IMR-90 (cell line): ENCODE data around the gene PCYOX1L. TPM values are rescaled to one million over a fixed set of nuclear protein-coding genes. Genes with fewer than 3 reads are reported as not detected.

ENCODE experiments used
- ATAC-seq: fragments of 200-7000 bp; cut with Tn5 transposase; 2 replicates; pipeline ENCODE4 v1.9.1; 2020; ENCODE audit warnings: low read depth, mild to moderate bottlenecking, moderate library complexity
- BruUV-seq: library from RNA; stranded (reverse); fragments of 400-500 nt; replicated peaks from 2 replicates; lab custom pipeline; 2021; lab: Mats Ljungman, UMichigan
- CTCF ChIA-PET: fragments of 300-600 bp; formaldehyde crosslinking; extraction: SDS; loops from one replicate; lab custom pipeline; 2021; ENCODE audit warnings: antibody characterized with exemption; lab: Yijun Ruan, JAX
- POLR2A ChIA-PET: fragments of 300-600 bp; sonication (Branson Sonifier 250); formaldehyde crosslinking; loops from one replicate; lab custom pipeline; 2022; ENCODE audit warnings: antibody characterized with exemption; ENCODE audit not compliant: unreplicated experiment; lab: Charles Lee
- DNase-seq: peaks from one replicate; pipeline ENCODE4 v3.0.0; 2013
- H2AFZ ChIP-seq: replicated peaks from 2 replicates; pipeline ENCODE3; 2013; ENCODE audit warnings: low read length, mild to moderate bottlenecking; ENCODE audit not compliant: poor library complexity
- H2AK5ac ChIP-seq: 2 replicates; pipeline ENCODE4 v1.6.1; 2013; ENCODE audit warnings: low read depth, low read length, inconsistent platforms
- H2AK9ac ChIP-seq: replicated peaks from 2 replicates; pipeline ENCODE3; 2013; ENCODE audit warnings: mild to moderate bottlenecking, low read depth, low read length, moderate library complexity; ENCODE audit not compliant: poor library complexity
- H2BK120ac ChIP-seq: 2 replicates; pipeline ENCODE4 v1.6.1; 2013; ENCODE audit warnings: low read depth, low read length, inconsistent platforms
- H2BK15ac ChIP-seq: 3 replicates; pipeline ENCODE4 v1.6.1; 2013; ENCODE audit warnings: low read depth, low read length, inconsistent platforms
- H2BK20ac ChIP-seq: 2 replicates; pipeline ENCODE4 v1.6.1; 2013; ENCODE audit warnings: low read depth, mild to moderate bottlenecking, inconsistent platforms, low read length, moderate library complexity
- H2BK5ac ChIP-seq: 2 replicates; pipeline ENCODE4 v1.6.1; 2013; ENCODE audit warnings: mild to moderate bottlenecking, low read depth, low read length, inconsistent platforms; ENCODE audit not compliant: poor library complexity, severe bottlenecking
- H3K14ac ChIP-seq: replicated peaks from 2 replicates; pipeline ENCODE4 v1.6.1; 2013; ENCODE audit warnings: low read depth, low read length, inconsistent platforms
- H3K18ac ChIP-seq: 2 replicates; pipeline ENCODE4 v1.6.1; 2013; ENCODE audit warnings: low read depth, low read length, control low read depth
- H3K23ac ChIP-seq: 2 replicates; pipeline ENCODE4 v1.6.1; 2013; ENCODE audit warnings: low read depth, low read length, inconsistent platforms
- H3K27ac ChIP-seq: 2 replicates; pipeline ENCODE4 v1.5.1; 2013; ENCODE audit warnings: mild to moderate bottlenecking, control low read depth, low read length; ENCODE audit not compliant: insufficient read depth
- H3K27me3 ChIP-seq: 2 replicates; pipeline ENCODE4 v1.6.1; 2013; ENCODE audit warnings: low read length; ENCODE audit not compliant: control insufficient read depth, insufficient read depth
- H3K36me3 ChIP-seq: 2 replicates; pipeline ENCODE4 v1.6.1; 2013; ENCODE audit warnings: low read length, mixed read lengths; ENCODE audit not compliant: control insufficient read depth, insufficient read depth
- H3K4ac ChIP-seq: 2 replicates; pipeline ENCODE4 v1.6.1; 2013; ENCODE audit warnings: low read depth, low read length, inconsistent platforms
- H3K4me1 ChIP-seq: 2 replicates; pipeline ENCODE4 v1.6.1; 2013; ENCODE audit warnings: low read length, mixed read lengths; ENCODE audit not compliant: control insufficient read depth, insufficient read depth
- H3K4me2 ChIP-seq: 2 replicates; pipeline ENCODE4 v1.6.1; 2013; ENCODE audit warnings: low read depth, mild to moderate bottlenecking, control low read depth, low read length, moderate library complexity
- H3K4me3 ChIP-seq: 2 replicates; pipeline ENCODE4 v1.5.1; 2013; ENCODE audit warnings: low read depth, mild to moderate bottlenecking, control low read depth, low read length, moderate library complexity; ENCODE audit not compliant: insufficient read depth
- H3K56ac ChIP-seq: 2 replicates; pipeline ENCODE4 v1.6.1; 2013; ENCODE audit warnings: low read length, inconsistent platforms; ENCODE audit not compliant: insufficient read depth; ENCODE audit errors: extremely low read depth
- H3K79me1 ChIP-seq, 2 experiments: 2 replicates each; pipeline ENCODE4 v1.6.1; 2013; ENCODE audit warnings: low read length in 2 of 2, inconsistent platforms in 1 of 2, low read depth in 1 of 2
- H3K9ac ChIP-seq: 2 replicates; pipeline ENCODE4 v1.6.1; 2013; ENCODE audit warnings: low read depth, low read length, control low read depth
- H3K9me1 ChIP-seq: 2 replicates; pipeline ENCODE4 v1.6.1; 2013; ENCODE audit warnings: low read length, inconsistent platforms; ENCODE audit not compliant: insufficient read depth
- H3K9me3 ChIP-seq: 2 replicates; pipeline ENCODE4 v1.6.1; 2013; ENCODE audit warnings: low read length; ENCODE audit not compliant: control insufficient read depth, insufficient read depth
- H4K20me1 ChIP-seq: 2 replicates; pipeline ENCODE4 v1.6.1; 2013; ENCODE audit warnings: low read length, inconsistent platforms; ENCODE audit not compliant: insufficient read depth
- H4K5ac ChIP-seq: 2 replicates; pipeline ENCODE4 v1.6.1; 2013; ENCODE audit warnings: mild to moderate bottlenecking, low read depth, low read length, control low read depth
- H4K8ac ChIP-seq, 2 experiments: 2 replicates each; pipeline ENCODE4 v1.6.1; 2013; ENCODE audit warnings: low read depth in 2 of 2, low read length in 2 of 2, control low read depth in 1 of 2, inconsistent platforms in 1 of 2
- H4K91ac ChIP-seq: 2 replicates; pipeline ENCODE4 v1.6.1; 2013; ENCODE audit warnings: low read depth, low read length, inconsistent platforms; ENCODE audit not compliant: insufficient read depth
- FOS ChIP-seq: fragments of 150-350 bp; IDR thresholded peaks from 2 replicates; pipeline ENCODE4 v1.6.1; 2016; ENCODE audit warnings: low read depth, low read length
- MAZ ChIP-seq: IDR thresholded peaks from 2 replicates; pipeline ENCODE4 v1.6.1; 2012; ENCODE audit warnings: low read depth, mild to moderate bottlenecking, low read length, improper control_type of control experiment, moderate library complexity, borderline replicate concordance
- dilution Hi-C: fragments of 300-500 bp; cut with HindIII; formaldehyde crosslinking; loops from one replicate; pipeline ENCODE4 v1.14.3; 2018; ENCODE audit warnings: low sequenced_read_pairs; ENCODE audit not compliant: unreplicated experiment
- in situ Hi-C: fragments of 300-500 bp; cut with MboI; formaldehyde crosslinking; loops from 3 replicates; pipeline ENCODE4 v1.14.3; 2019; ENCODE audit warnings: low sequenced_read_pairs, inconsistent platforms, mixed read lengths
- intact Hi-C: fragments of 100-400 bp; cut with micrococcal nuclease; formaldehyde crosslinking; loops from 2 replicates; pipeline ENCODE4 v1.10.0; 2022
- polyA plus RNA-seq, 3 experiments: library from polyadenylated mRNA; depleted of rRNA; stranded (reverse); fragments of >200 nt; gene quantifications; 2 replicates each; pipeline ENCODE4 v1.2.3, GENCODE V29; 2012; ENCODE audit warnings: low replicate concordance in 1 of 3
- total RNA-seq: library from RNA; depleted of rRNA; stranded (reverse); fragments of >200 nt; gene quantifications from 2 replicates; pipeline ENCODE4 v1.2.3, GENCODE V29; 2012
- TF ChIP-seq, protein P1 (sequence below): fragments of 150-350 bp; IDR thresholded peaks from 2 replicates; pipeline ENCODE4 v1.6.1; 2016; ENCODE audit warnings: low read depth, mild to moderate bottlenecking, low read length, moderate library complexity, borderline replicate concordance
- TF ChIP-seq, protein P2 (sequence below): conservative IDR thresholded peaks from 2 replicates; pipeline ENCODE4 v1.5.1; 2012; ENCODE audit warnings: mild to moderate bottlenecking, low read depth, low read length, improper control_type of control experiment

Gene PCYOX1L
- total and polyA plus RNA-seq, 2 of the 4 experiments (the other 2 are of a cell fraction), result 7.0 to 14.3 TPM

DNA sequence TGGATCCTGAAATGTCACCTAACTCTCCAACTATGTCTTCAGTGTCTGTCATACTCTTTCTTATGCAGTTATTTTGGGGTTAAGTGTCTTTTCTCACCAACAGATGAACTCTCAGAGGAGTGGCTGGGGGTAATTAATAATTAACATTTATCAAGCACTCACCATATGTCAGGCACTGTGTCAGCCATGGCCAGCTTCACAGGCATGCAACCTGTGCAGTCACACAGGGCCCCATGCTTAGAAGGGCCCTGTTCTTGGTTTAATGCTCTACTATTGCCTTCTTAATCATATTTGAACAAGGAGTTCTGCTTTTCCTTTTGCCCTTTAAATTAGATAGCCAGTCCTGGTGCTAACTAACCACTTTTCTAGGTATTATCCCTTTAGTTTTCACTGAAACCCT is 16.0 kb upstream of the PCYOX1L start:
- H3K27me3 ChIP-seq, result no peaks in the 10 kb centered on the region
- H4K8ac ChIP-seq, result no peak overlapping the region
- peaks cover 2% of the 10 kb centered on the region; the same call in 1 of the 2 replicates for H3K4me1 ChIP-seq
- H3K9ac ChIP-seq, result no peak overlapping the region
- no peak overlapping the region for H3K23ac ChIP-seq
- intact Hi-C loops, result no loop called here
- no TSS peak for BruUV-seq
- H3K56ac ChIP-seq, result no peak overlapping the region
- DNase-seq (no peak), ATAC-seq (no peak)
- ChIA-PET POLR2A (no interaction called here), CTCF (no interaction called here)
- no peak overlapping the region for H3K4me3 ChIP-seq
- no peak overlapping the region for H2AFZ ChIP-seq
- no peaks in the 10 kb centered on the region for H3K36me3 ChIP-seq
- no peak overlapping the region for H3K4me2 ChIP-seq
- H4K91ac ChIP-seq, result no peak overlapping the region
- H3K9me3 ChIP-seq, result no peaks in the 10 kb centered on the region
- H3K79me1 ChIP-seq, result peaks cover 9 to 16% of the 10 kb centered on the region in 2 experiments
- dilution Hi-C loops, result no loop called here
- in situ Hi-C loops, result no loop called here
- H4K5ac ChIP-seq, result no peak overlapping the region
- no peak overlapping the region for H2AK9ac ChIP-seq
- peaks cover 3% of the 10 kb centered on the region; the same call in 1 of the 2 replicates for H3K9me1 ChIP-seq
- no peak overlapping the region for H2BK20ac ChIP-seq
- H4K20me1 ChIP-seq, result no peaks in the 10 kb centered on the region
- no peak overlapping the region for H2BK5ac ChIP-seq
- no peak overlapping the region for H2BK15ac ChIP-seq
- H2AK5ac ChIP-seq, result no peak overlapping the region
- H3K18ac ChIP-seq, result no peak overlapping the region
- no peak overlapping the region for H2BK120ac ChIP-seq
- no peak overlapping the region for H3K27ac ChIP-seq
- H3K14ac ChIP-seq, result no peak overlapping the region
- TF ChIP-seq MAZ, result no peak
- TF ChIP-seq, protein P1, sequence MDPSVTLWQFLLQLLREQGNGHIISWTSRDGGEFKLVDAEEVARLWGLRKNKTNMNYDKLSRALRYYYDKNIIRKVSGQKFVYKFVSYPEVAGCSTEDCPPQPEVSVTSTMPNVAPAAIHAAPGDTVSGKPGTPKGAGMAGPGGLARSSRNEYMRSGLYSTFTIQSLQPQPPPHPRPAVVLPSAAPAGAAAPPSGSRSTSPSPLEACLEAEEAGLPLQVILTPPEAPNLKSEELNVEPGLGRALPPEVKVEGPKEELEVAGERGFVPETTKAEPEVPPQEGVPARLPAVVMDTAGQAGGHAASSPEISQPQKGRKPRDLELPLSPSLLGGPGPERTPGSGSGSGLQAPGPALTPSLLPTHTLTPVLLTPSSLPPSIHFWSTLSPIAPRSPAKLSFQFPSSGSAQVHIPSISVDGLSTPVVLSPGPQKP, result no peak
- TF ChIP-seq, protein P2, sequence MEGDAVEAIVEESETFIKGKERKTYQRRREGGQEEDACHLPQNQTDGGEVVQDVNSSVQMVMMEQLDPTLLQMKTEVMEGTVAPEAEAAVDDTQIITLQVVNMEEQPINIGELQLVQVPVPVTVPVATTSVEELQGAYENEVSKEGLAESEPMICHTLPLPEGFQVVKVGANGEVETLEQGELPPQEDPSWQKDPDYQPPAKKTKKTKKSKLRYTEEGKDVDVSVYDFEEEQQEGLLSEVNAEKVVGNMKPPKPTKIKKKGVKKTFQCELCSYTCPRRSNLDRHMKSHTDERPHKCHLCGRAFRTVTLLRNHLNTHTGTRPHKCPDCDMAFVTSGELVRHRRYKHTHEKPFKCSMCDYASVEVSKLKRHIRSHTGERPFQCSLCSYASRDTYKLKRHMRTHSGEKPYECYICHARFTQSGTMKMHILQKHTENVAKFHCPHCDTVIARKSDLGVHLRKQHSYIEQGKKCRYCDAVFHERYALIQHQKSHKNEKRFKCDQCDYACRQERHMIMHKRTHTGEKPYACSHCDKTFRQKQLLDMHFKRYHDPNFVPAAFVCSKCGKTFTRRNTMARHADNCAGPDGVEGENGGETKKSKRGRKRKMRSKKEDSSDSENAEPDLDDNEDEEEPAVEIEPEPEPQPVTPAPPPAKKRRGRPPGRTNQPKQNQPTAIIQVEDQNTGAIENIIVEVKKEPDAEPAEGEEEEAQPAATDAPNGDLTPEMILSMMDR, result no peak
- TF ChIP-seq FOS, result no peak
- H3K4ac ChIP-seq, result no peak overlapping the region
